DMS114 treated with DMSO at 0.1 percent for 48 hours (cell line): ENCODE data around the gene AP4M1.

ENCODE experiments used
- DNase-seq: peaks from one replicate; lab custom pipeline; 2025; ENCODE audit not compliant: unreplicated experiment; lab: John Stamatoyannopoulos, UW

Gene AP4M1

DNA sequence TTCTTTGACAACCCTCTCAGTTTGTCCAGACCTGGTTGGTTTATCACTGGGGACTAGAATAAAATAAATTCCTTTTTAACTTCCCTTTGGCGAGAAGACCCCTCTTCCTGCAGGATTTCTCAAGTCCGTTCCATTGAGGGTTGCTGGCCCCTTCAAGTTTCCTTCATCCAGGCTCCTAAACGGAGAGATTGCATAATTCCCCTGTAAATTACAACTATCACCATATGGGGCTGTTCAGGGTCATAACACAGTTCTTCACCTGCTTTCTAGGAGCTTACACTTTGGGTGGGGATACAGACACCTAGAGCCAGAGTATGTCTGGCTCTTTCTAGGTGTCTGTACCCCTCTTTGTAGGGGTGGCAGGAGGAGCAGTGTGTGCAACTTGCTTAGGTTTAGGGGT is 15.9 kb upstream of the AP4M1 start:
- DNase-seq = no peak

DNA sequence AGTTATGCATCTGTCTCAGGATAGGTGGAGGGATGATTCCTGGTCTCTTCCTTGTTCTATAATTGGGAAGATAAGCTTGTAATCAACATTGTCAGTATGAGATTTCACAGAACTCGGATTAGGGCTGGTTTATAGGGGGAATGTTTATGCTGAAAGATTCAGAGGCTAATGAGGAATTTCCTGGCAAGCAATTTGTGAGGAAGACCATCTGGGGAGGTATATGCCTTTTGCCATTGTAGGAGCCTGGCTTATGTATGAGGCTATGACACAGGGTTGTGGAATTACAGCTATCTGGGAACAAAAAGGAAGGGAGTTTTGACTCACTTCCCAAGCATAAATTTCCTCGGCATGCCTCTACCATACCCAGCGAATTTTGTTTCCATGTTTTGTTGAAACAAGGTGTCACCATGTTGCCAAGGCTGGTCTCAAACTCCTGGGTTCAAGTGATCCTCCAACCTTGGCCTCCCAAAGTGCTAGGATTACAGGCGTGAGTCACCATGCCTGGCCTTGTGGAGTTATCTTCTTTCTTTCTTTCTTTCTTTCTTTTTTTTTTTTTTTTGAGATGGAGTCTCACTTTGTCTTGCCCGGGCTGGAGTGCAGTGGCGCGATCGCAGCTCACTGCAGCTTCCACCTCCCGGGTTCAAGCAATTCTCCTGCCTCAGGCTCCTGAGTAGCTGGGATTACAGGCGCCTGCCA is 14.2 kb upstream of the AP4M1 start:
- no peak for DNase-seq

DNA sequence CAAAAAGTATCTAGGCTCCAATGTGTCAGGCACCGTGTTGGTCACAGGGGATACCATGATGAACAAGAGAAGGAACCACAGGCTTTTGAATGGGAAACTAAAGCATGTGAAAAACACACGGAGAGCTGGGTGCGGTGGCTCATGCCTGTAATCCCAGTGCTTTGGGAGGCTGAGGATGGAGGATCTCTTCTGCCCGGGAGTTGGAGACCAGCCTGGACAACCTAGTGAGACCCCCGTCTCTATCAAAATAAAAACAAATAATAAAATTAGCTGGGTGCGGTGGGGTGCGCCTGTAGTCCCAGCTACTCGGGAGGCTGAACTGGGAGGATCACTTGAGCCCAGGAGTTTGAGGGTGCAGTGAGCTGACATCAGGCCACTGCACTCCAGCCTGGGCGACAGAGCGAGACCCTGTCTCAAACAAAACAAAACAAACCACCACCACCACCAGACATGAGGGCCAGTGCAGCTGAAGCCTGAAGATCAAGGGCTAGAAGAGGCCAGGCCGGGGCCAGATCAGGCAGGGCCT is 13.3 kb upstream of the AP4M1 start:
- DNase-seq = no peak

DNA sequence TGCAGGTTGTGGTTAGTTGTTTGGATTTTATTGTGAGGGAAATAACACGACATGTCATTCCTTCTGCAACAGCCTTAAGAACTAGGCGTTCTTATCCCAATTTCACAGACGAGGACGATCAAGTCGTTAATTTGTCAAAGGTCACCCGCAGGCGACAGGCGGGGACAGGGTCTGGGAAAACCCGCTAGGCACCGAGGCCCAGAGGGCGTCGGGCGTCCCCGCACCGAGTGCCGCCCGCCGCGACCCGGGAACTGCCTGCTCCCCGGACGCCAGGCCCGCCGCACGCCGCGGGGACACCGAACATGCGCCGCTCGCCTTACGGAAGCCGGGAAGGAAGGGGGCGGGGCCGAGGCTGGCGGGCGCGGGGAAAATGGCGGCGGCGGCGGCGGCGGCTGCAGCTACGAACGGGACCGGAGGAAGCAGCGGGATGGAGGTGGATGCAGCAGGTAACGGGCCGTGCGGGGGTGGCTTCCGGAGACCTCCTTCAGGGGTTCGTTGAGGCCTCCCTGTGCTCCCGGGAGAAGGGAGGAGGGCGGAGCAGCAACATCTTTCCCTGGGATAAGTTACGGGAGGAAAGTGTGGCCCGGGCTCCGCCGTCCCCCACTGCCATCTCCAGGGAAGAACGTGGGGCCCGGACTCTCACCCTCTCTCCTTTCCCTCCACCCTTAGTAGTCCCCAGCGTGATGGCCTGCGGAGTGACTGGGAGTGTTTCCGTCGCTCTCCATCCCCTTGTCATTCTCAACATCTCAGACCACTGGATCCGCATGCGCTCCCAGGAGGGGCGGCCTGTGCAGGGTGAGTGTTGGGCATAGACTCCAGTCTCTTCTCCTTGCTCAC is 12.6 kb upstream of the AP4M1 start, which contains the start of gene COPS6:
Gene COPS6 (plus strand): TSS at position 349 of the 837 bp plus-strand sequence. CDS start 22 bp downstream, at position 371.
- peak; percentile 43 for DNase-seq

DNA sequence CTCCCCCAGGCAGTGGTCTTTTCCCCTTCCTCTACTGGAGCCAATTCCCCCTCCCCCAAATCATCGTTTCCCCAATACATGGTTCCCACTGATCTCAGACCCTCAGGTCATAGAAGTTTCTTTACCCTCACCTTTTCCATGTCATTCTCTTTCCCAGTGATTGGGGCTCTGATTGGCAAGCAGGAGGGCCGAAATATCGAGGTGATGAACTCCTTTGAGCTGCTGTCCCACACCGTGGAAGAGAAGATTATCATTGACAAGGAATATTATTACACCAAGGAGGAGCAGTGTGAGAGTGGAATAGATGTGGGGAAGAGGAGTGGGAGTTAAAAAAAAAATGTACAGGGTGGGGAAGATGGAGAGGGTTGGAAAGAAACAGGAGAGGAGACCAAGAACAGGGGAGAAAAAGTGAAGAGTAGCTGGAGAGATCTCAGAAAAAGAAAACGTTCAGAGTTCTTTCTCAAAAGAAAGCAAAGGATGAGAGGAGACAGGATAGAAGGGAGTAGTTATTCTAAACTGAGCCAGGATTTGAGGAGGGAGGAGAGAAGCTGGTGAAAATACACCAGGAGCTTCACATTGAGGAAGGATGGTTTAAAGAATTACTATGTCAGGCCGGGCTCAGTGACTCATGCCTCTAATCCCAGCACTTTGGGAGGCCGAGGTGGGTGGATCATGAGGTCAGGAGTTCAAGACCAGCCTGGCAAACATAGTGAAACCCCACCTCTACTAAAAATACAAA is 11.8 kb upstream of the AP4M1 start:
- DNase-seq = no peak

DNA sequence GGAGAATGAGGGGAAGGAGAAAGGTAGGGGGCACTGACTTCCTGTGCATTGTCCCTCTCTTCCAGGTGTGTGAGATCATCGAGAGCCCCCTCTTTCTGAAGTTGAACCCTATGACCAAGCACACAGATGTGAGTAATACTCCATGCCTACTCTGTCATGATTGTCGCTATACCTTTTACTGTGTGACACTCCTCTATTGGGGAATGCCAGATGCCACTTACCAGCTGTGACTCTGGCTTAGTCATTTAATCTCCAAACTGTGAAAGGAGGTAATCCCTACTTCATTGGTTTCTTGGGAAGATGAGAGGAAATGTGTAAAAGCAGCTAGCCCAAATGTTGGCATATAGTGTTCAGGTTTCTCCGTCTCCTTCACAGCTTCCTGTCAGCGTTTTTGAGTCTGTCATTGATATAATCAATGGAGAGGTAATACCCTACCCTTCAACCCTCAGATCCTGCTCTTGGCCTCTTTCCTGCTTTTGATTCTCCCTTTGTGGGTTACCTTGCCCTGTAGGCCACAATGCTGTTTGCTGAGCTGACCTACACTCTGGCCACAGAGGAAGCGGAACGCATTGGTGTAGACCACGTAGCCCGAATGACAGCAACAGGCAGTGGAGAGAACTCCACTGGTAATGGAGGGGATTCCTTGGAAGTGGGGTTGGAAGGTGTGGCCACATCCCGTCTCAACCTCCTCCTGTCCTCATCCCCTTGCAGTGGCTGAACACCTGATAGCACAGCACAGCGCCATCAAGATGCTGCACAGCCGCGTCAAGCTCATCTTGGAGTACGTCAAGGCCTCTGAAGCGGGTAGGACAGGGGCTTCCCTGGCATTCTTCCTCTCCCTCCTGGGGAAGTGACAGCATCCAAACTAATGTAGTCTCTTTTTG is 10.7 kb upstream of the AP4M1 start:
- no peak for DNase-seq

DNA sequence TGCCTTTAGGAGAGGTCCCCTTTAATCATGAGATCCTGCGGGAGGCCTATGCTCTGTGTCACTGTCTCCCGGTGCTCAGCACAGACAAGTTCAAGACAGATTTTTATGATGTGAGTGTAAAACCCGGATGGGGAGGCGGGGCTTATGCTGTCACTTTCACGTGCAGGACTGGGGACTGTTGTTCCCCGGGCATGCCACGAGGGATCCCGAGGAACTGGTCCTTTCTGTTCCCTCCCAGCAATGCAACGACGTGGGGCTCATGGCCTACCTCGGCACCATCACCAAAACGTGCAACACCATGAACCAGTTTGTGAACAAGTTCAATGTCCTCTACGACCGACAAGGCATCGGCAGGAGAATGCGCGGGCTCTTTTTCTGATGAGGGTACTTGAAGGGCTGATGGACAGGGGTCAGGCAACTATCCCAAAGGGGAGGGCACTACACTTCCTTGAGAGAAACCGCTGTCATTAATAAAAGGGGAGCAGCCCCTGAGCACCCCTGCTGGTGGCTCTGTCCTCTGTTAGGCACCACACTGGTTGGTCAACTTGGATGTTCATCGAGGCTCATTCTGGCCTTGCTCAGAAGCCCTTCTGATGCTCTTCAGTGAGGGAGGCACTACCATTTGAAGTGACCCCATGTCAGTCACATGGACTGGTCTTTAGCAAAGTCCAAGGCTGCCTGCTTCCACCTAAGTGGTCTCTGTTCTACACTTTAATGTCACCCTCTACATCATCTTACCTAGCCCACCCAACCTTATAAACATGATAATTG is 9.8 kb upstream of the AP4M1 start:
- no peak for DNase-seq

DNA sequence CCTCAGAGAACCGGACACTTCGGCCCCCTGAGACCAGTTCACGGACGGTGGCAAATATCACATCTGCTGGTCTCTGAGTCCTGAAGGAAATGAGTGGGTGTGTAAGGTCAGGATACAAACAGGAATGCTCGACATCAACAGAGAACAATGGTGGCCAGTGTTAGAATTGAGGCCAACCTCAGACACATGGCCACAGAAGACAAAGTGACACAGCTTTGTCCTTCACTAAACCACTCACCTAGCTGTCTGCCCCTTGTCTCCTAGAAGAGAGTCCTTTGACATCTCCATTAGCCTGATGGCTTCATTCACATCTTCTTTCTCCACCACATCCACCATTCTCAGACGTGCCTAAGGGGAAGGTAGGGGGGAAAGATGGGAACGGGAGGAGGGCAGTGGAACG is 8.4 kb upstream of the AP4M1 start:
- no peak for DNase-seq

DNA sequence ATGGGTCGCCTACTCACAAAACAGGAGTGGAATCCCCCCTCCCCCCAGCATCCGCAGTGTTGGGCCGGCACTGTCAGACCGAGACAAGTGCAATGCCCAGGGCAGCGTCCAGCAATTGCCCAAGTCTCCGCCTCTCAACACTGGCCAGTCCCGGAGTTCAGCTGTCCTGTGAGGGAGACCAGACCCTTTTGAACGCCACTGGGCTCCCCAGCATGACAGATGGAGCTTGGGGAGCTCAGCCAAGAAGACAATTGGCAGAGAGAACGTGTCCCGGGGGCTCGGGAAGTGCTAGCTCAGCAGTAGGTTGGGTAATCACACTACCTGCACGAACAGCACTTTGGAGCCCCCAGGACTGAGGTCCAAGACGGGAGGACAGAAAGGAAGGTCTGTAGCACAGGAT is 7.9 kb upstream of the AP4M1 start:
- no peak for DNase-seq

DNA sequence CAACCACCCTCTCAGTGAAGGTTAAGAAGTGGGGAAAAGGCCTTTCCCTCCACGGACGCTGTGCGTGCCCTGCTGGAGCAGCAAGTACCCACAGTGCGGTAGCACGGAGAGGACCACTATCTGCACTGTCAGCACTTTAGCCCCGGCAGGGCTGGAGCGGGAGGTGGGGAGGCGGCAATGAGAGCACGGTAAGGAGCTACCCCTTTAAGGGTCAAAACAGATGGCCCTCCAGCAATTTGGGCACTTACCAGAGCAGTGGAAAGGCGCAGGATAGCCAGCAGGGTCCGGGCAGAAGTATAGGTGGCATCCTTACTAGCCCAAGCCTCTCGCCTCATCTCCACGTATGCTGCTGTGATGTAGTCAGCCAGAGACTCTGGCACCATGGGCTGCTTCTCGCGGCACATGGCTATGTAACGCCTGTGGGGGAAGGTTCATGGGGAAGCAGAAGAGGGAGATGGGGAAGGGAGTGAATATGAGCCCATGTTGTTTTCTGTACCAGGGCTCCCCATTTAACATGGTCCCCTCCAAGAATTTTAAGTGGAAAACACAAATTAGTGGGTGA is 7.4 kb upstream of the AP4M1 start:
- DNase-seq = peak; percentile 11

DNA sequence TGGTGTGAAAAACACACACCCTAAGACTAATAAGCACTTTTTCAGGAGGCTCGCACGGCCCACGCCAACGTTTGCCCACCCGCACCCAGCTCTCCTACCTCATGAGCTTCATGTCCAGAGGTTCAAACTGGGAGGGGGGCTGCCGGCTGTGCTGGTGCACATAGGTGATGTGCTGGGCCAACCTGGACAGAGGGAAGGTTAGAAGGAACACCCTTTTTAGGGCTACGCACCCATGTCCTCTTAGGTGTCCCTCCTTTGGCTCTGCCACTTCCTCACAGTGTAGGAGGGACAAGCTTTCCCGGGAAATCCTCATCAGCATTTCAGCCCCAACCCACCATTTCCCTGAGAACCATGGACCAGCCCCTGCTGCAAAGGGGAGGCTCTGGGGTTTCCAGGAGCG is 6.2 kb upstream of the AP4M1 start:
- DNase-seq = no peak

DNA sequence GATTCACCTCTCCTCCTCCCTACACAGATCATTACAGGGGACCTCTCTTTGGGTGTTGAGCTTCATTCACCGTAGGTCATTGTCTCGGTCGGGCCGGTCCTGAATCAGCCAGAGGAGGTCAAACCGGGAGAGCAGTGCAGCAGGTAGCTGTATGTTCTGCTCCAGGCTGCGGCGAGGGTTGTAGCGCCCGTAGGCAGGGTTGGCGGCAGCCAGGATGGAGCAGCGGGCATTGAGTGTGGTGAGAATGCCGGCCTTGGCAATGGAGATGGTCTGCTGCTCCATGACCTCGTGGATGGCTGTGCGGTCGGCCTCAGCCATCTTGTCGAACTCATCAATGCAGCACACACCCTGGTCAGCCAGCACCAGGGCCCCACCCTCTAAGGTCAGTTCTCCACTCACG is 5.7 kb upstream of the AP4M1 start:
- no peak for DNase-seq

DNA sequence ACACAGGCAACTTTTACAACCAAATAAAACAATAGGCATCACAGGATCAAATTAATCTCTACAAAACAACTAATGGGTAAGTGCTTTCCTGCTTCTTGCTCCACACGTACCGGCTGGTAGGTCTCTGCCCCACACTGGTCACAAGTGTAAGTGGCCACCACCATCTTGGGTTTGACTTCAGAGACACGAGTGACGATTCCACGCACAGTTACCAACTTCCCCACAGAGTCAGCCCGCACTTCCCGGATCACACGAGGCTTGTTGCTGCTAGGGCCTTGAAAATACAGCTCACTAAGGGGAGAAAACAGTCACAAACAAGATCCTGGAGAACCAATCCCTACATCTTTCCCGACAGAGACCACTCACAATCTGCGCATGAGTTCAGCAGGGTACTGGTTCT is 2.5 kb upstream of the AP4M1 start:
- DNase-seq = no peak

DNA sequence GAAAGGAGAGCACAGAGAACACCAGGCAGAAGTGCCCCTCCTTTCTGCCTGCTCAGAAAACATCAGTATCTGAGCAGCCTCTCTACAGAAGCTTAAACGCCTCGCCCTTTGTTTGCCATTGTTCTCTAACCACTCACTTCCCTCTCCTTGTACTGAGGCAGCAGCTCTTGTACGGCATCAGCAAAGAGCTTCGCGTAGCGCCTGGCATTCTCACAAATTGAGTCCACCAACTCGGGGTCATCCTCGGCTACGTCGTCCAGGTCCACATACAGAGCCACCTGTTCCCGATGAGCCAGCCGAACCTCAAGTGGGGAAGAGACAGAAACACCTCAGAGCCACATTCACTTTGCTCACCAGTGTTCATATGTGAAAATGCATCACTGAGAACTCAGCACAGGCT is 2.0 kb upstream of the AP4M1 start:
- no peak for DNase-seq

DNA sequence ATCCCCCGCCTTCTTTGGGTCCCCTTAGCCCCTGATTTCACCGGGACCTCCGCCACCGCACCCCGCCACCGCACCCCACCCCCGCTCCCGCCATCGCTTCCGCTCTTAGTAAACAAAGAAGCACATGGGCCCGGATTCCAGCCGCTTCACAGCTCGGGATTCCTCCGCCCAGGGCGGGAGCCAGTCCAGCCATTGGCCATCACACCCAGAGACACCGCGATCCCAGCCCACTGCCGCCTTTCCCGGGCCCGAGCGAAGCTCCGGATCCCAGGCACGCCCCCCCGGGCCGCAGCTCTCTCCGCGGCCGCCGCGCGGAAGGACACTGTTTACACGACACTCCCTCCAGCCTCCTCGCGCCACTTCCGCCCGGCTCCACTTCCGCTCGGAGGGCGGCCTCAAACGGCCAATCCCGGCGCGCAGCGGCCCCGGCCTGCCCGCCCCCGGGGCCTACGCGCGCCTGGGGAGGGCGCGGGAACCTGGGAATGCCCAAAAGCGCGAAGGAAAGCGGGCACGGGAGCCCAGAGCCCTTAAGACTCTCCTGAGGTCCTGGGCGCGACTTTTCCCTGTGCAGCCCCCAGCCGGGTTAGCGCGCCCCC is 925 bp upstream of the AP4M1 start:
- peak; percentile 84 for DNase-seq

DNA sequence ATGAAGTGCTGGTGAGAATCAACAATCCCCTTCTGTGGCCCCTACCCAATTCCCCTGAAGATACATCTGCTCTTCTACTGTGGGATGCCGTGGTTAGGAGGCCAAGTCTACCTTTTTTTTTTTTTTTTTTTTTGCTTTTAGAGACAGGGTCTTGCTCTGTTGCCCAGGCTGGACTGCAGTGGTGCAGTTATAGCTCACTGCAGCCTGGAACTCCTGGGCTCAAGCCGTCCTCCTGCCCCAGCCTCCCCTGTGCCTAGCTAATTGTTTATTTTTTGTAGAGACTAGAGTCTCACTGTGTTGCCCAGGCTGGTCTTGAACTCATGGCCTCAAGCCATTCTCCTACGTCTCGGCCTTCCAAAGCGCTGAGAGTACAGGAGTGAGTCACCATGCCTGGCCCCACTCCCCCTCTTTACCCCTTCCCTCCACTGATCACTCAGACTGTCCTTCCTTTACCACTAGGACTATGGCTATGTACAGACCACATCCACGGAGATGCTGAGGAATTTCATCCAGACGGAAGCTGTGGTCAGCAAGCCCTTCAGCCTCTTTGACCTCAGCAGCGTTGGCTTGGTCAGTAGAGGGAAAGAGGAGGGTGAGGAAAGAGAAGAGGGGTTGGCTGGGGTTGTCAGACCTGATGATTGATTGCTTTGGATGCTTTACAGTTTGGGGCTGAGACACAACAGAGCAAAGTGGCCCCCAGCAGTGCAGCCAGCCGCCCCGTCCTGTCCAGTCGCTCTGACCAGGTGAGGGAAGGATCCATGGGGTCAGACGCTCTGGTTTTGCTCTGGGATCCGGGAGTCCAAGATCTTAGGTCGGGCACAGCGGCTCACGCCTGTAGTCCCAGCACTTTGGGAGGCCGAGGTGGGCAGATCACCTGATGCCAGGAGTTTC is 1.8 kb downstream of the AP4M1 start:
- no peak for DNase-seq

DNA sequence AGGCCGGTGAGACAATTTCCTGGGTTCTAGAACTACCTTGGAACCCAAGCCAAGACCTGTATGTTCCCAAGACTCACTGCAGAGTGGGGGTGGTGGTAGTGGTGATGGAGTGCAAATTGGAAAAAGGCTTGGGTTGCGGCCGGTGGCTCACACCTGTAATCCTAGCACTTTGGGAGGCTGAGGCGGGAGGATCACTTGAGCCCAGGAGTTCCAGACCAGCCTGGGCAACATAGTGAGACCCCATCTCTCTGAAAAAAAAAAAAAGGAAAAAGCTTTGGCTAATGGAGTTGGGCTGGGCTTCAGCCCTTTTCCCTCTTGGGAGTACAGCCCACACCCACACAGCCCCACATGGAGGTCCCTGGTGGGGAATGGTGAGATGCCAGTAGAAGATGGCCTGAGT is 4.1 kb downstream of the AP4M1 start:
- DNase-seq = no peak

DNA sequence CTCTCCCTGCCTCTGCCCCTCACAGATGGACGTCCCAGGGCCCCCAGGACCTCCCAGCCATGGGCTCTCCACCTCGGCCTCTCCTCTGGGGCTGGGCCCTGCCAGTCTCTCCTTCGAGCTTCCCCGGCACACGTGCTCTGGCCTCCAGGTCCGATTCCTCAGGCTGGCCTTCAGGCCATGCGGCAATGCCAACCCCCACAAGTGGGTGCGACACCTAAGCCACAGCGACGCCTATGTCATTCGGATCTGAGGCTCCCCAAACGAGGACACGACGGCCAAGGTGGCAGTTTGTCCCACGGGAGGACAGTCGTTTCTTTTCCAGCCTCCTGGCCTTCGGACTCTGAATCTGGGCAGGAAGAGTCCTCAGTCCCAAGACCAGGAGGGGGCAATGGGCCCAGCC is 5.2 kb downstream of the AP4M1 start:
- no peak for DNase-seq
